ENCODE results near the gene HSPH1.

HSPH1 gene

GRCh38 chr13:31175847-31176532 is 14.3 kb upstream of the HSPH1 start:
- no peak for DNase-seq

GRCh38 chr13:31174018-31174417 is 12.3 kb upstream of the HSPH1 start:
- no peak for DNase-seq

GRCh38 chr13:31172535-31172934 is 10.8 kb upstream of the HSPH1 start:
- DNase-seq: no peak

GRCh38 chr13:31172001-31172400 is 10.3 kb upstream of the HSPH1 start:
- DNase-seq: no peak

GRCh38 chr13:31168736-31169135 is 7.0 kb upstream of the HSPH1 start:
- DNase-seq: no peak

- no peak for DNase-seq
Measured at GRCh38 chr13:31168166-31168565, 6.5 kb upstream of the HSPH1 start.

GRCh38 chr13:31167490-31167889 is 5.8 kb upstream of the HSPH1 start:
- no peak for DNase-seq

GRCh38 chr13:31166591-31166990 is 4.9 kb upstream of the HSPH1 start:
- DNase-seq: no peak

GRCh38 chr13:31162151-31163008 is 676 bp upstream of the HSPH1 start:
- DNase-seq: peak; percentile 95

GRCh38 chr13:31160857-31161556 is 697 bp downstream of the HSPH1 start:
- DNase-seq: peak; percentile 61

GRCh38 chr13:31159306-31159705 is 2.4 kb downstream of the HSPH1 start:
- no peak for DNase-seq

GRCh38 chr13:31154939-31155338 is 6.8 kb downstream of the HSPH1 start:
- DNase-seq: no peak

- DNase-seq: no peak
Measured at GRCh38 chr13:31151837-31152236, 9.9 kb downstream of the HSPH1 start.

- no peak for DNase-seq
Measured at GRCh38 chr13:31150315-31150985, 11.3 kb downstream of the HSPH1 start.

- DNase-seq: no peak
Measured at GRCh38 chr13:31149604-31150003, 12.1 kb downstream of the HSPH1 start.

- no peak for DNase-seq
Measured at GRCh38 chr13:31145417-31145816, 16.3 kb downstream of the HSPH1 start.

- no peak for DNase-seq
Measured at GRCh38 chr13:31138515-31138914, 23.2 kb downstream of the HSPH1 start.

- DNase-seq: no peak
Measured at GRCh38 chr13:31136724-31137123, 25.0 kb downstream of the HSPH1 start.

GRCh38 chr13:31134039-31134711 is 27.5 kb downstream of the HSPH1 start:
- no peak for DNase-seq

- no peak for DNase-seq
Measured at GRCh38 chr13:31133621-31134020, 28.1 kb downstream of the HSPH1 start.

GRCh38 chr13:31131470-31131961 is 30.2 kb downstream of the HSPH1 start:
- DNase-seq: no peak

GRCh38 chr13:31129419-31129818 is 32.3 kb downstream of the HSPH1 start:
- DNase-seq: no peak
